Gastrocnemius medialis (tissue), 4 donors: ENCODE data around the gene C10orf71.

ENCODE experiments used
- CTCF ChIP-seq, 5 experiments: fragments of 450-650 bp in 3 of 5; fragments of 200-600 bp in 2 of 5; sonication (generic) in 2 of 5; IDR thresholded peaks in 4 of 5; conservative IDR thresholded peaks in 1 of 5; 1 replicate in 4 of 5; 2 replicates in 1 of 5; pipeline ENCODE4 v1.5.1; 2016 to 2019; ENCODE audit warnings: antibody characterized with exemption in 5 of 5, mild to moderate bottlenecking in 3 of 5, moderate library complexity in 3 of 5
- POLR2A ChIP-seq, 2 donors: fragments of 450-650 bp; IDR thresholded peaks; one replicate each; pipeline ENCODE4 v1.6.1; 2017; ENCODE audit warnings: antibody characterized with exemption in 2 of 2, mild to moderate bottlenecking in 2 of 2, moderate library complexity in 2 of 2

- no peak for TF ChIP-seq CTCF (IDR thresholded peaks at IDR 0.05 in 4 of 5, conservative IDR thresholded peaks at IDR 0.05 in 1 of 5)
- no peak for TF ChIP-seq POLR2A (IDR thresholded peaks at IDR 0.05)
Measured at GRCh38 chr10:49254556-49255318, 44.2 kb upstream of the C10orf71 start.
